ENCODE measurements around the gene DNMT3B.
"Not testable (repeated sequence)": the region's sequence is repeated elsewhere in the genome, so short reads cannot be mapped to it uniquely, and the experiment has no call there.

The DNMT3B gene

DNA sequence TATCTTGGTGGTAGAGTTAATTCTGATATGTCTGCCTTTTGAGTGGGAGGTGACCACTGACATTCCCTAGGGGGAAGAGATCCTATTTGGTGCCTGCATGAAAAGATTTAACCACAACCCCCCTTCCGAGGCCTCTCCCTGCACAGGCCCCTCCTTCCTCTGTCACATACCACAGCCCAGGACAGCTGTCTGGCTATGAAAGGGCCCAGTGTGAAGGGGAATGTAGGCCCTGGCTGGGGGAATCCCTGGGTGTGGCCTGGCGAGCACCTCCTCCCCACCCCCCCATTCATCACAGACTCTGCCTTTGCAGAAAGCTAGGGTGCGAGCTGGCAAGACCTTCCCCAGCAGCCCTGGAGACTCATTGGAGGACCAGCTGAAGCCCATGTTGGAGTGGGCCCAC lies 30.1 kb downstream of the DNMT3B start:
- DNase-seq = no peak

DNA sequence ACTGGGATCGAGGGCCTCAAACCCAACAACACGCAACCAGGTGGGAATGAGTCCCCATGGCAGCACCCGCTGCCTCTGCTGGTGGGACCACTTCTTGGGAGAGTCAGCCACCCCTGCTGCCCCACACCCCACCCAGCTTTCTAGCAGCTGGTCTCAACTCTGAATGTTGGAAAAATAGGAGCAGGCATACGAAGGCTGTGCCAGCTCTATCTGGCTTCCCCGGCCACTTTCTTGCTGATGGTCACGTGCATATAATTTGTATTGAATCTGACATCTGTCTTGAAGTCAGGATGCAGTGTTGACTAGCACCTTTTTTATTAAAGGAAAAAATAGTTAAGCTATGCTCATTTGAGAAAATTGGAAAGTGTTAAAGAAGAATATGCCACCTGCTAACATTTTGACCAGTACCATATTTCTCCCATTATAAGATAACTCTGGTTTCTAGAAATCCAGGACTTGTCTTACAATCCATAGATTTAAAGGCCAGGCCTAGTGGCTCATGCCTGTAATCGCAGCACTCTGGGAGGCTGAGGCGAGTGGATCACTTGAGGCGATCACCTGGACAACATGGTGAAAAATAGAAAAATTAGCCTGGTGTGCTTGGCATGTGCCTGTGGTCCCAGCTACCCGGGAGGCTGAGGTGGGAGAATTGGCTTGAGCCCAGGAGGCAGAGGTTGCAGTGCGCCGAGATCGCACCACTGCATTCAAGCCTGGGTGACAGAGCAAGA lies 30.7 kb downstream of the DNMT3B start:
- DNase-seq = no peak

DNA sequence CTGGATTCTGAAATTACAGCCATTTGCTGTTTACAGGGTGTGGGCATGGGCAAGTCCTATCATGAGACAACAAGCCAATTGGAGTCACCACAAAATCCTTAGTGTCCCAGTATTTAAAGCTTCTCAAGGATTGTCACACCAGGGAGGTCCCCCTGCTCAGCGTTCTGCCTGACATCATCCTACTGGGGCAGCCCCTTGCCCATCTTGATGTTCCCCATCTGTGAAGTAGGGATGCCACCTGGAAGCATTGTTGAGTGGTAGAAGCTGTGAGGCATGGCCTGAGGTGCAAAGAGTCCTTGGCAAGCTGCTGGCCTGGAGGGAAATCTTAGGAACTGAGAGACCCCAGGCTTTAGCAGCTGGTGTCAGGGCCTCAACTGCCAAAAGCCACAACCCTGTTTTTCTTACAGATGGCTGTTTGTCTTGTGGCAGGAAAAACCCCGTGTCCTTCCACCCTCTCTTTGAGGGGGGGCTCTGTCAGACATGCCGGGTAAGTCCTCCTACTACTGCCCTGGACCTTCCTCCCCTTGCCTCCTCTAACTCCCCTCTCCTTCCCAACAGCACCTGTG lies 34.3 kb downstream of the DNMT3B start:
- DNase-seq = no peak

DNA sequence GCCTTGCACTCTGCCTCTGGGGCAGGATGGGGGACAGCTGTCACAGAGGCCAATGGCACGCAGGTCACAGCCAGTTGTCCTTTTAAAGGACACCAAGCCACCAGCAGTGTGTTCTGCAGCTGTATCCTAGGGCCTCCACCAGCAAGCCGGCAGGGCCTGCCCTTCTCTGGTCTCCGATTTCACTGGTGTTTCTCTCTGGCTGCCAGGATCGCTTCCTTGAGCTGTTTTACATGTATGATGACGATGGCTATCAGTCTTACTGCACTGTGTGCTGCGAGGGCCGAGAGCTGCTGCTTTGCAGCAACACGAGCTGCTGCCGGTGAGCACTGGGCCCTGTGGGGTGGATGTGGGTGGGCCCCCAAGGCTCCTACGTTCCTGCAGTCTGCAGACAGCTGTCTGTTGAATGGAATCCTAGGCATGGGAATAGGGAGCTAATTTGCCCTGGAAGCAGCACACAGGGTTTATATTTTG lies 34.8 kb downstream of the DNMT3B start:
- DNase-seq = no peak

GRCh38 chr20:32797571-32797970 lies 35.4 kb downstream of the DNMT3B start:
- DNase-seq = not testable (repeated sequence)

DNA sequence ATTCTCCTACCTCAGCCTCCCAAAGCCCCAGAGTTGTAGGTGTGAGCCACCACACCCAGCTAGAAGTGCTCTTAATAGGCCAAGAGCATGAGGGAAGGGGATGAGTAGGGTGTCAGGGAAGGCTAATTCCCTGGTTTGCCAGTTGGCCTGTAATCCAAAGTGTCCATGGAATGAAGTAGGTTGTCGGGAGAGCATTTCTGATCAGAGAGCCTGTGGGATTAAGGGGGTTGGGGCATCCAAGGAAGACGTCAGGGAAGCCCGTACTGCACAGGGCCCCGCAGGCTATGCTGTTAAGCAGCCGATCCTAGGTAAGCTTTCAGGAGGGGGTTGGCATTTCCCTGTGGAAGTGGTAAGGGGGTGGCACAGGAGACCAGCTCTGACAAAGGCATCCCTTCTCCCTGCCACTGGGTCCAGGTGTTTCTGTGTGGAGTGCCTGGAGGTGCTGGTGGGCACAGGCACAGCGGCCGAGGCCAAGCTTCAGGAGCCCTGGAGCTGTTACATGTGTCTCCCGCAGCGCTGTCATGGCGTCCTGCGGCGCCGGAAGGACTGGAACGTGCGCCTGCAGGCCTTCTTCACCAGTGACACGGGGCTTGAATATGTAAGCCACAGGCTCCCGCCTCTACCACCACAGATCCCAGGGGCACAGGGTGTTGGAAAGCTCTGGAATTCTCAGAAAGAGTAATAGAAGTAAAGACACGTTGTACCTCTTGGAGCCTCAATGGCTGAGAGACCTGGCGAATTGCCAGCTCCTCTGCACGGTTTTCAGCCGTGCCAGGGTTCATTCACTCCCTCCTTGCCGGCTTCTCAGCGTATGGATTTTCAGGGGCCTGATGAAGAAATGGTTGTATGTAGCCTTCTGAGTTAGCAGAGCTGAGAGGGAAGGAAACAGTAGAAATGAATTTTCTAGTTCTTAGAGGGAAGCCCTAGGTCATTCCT lies 36.1 kb downstream of the DNMT3B start:
- no peak for DNase-seq

DNA sequence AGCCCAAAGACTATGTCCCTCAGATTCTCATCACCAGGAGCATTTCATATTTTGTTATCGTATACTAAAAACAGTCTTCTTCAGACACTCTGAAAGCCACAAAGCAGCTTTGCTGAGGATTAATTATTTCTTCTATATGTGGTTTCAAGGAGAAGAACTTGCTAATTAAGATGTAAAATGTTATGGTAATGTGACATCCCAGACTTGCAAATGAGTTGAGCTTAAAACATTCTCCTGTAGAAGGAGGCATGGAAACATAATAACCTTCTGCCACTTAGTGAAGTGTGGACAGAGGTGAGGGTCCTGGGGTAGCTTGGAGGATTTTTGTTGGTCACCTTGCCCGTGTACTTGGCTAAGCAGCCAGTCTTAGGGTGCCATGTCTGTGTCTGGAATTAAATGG lies 40.9 kb downstream of the DNMT3B start:
- no peak for DNase-seq

GRCh38 chr20:32804022-32804715 lies 42.0 kb downstream of the DNMT3B start:
- DNase-seq = no peak

DNA sequence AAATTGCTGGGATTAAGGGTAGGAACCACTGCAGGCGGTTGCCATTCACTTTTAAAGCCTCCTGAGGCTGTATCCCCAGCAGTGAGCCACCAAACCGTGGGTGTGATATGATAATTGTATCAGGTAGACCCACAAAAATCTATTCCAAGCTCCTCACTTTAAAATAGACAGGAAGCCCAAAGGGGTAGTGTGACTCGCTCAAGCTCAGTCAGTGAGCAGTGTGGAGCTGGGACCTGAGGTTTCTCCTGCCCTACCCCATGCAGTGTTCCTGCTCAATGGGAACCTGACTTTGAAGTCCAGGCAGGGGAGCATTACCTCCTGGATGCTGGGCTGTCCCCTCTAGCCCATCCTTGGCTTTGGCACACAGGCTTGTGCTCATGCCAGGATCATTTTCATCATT lies 42.6 kb downstream of the DNMT3B start:
- no peak for DNase-seq

GRCh38 chr20:32805721-32806120 lies 43.5 kb downstream of the DNMT3B start:
- DNase-seq = no peak

GRCh38 chr20:32806356-32806755 lies 44.2 kb downstream of the DNMT3B start:
- peak; percentile 20 to 81 for DNase-seq

DNA sequence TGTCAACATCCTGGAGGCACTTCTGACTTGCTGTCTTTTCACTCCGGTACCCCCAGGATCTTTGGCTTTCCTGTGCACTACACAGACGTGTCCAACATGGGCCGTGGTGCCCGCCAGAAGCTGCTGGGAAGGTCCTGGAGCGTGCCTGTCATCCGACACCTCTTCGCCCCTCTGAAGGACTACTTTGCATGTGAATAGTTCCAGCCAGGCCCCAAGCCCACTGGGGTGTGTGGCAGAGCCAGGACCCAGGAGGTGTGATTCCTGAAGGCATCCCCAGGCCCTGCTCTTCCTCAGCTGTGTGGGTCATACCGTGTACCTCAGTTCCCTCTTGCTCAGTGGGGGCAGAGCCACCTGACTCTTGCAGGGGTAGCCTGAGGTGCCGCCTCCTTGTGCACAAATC lies 45.5 kb downstream of the DNMT3B start:
- peak; percentile 8 to 53 for DNase-seq

DNA sequence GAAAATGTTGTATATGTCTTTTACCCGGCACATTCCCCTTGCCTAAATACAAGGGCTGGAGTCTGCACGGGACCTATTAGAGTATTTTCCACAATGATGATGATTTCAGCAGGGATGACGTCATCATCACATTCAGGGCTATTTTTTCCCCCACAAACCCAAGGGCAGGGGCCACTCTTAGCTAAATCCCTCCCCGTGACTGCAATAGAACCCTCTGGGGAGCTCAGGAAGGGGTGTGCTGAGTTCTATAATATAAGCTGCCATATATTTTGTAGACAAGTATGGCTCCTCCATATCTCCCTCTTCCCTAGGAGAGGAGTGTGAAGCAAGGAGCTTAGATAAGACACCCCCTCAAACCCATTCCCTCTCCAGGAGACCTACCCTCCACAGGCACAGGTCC lies 46.3 kb downstream of the DNMT3B start:
- DNase-seq = no peak

DNA sequence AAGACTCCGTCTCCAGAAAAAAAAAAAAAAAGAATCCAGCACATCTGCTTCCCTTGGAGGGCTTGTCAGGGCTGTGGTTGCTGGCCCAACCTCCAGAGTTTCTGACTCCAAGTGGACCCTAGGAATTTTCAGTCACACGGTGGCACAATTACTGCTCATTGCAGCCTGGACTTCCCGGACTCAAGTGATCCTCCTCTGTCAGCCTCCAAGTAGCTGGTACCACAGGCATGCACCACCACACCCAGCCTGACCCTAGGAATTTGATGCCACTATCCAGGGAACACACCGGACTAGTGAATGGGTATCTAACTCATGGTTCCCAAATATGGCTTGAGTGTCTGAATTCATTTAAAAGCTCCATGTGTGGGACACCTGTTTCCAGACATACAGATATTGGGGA lies 47.7 kb downstream of the DNMT3B start:
- no peak for DNase-seq

GRCh38 chr20:32810941-32811340 lies 48.8 kb downstream of the DNMT3B start:
- no peak for DNase-seq

- no peak for DNase-seq
Measured at GRCh38 chr20:32811886-32812285, 49.7 kb downstream of the DNMT3B start.

GRCh38 chr20:32819992-32820697 lies 58.0 kb downstream of the DNMT3B start:
- DNase-seq = peak; percentile 58 to 74

DNA sequence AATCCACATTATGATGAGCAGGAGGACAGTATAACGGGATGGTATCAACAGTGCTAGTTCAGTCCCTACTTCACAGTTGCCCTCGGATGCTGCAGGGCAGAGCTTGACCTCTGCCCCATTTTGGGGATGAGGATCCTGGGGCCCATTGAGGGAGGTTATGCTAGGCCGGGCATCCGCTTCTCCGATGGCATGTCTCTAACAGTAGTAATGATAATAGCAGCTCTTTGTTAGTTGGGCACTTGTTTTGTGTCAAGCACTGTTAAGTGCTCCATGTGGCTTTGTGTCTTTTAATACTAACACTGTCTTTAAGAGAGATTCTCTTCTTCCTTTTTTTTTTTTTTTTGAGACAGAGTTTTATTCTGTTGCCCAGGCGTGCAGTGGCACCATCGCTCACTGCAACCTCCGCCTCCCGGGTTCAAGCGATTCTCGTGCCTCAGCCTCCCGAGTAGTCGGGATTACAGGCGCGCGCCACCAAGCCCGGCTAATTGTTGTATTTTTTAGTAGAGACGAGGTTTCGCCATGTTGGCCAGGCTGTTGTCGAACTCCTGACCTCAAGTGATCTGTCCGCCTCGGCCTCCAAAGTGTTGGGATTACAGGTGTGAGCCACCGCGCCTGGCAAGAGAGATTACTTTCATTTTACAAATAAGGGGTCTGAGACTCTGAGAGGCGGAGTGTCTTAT lies 58.7 kb downstream of the DNMT3B start:
- DNase-seq = no peak

GRCh38 chr20:32822225-32822624 lies 60.0 kb downstream of the DNMT3B start:
- DNase-seq = no peak

DNA sequence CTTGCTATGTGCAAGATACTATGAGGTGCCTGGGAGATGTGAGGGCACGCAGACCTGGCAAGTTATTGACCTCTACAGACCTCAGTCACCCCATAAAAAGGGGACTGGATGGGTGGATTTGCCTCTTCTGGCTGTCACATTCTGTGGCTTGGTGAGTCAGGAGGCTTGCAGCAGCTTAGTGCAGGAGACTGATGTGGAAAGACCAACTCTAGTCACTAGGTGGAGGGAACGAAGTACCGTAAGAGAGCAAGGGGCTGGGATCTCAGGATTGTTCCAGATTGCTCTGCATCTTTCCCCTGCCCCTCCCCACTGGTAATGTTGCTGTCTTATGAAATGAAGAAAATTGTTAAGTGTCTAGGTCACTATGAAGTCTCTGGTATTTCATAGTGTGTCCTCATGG lies 60.9 kb downstream of the DNMT3B start:
- no peak for DNase-seq

- no peak for DNase-seq
Measured at GRCh38 chr20:32823737-32824588, 61.8 kb downstream of the DNMT3B start.
